ENCODE results near the gene DNAJB14.

GRCh38 chr4:99965674-99966350 is 19.4 kb upstream of the DNAJB14 start:
- no peak for TF ChIP-seq EP300 (IDR thresholded peaks at IDR 0.05; ENCODE audit: borderline replicate concordance)
- TF ChIP-seq CEBPB (IDR thresholded peaks at IDR 0.05): no peak

Data from Ishikawa (cell line).